Fibroblast of the aortic adventitia (primary cell): ENCODE measurements around the gene GPR42. TPM values are rescaled to one million over a fixed set of nuclear protein-coding genes. Genes with fewer than 3 reads are reported as not detected.

Experiments used
- DNase-seq: peaks from one replicate; pipeline ENCODE4 v3.0.0-alpha.2; 2010; ENCODE audit warnings: low read depth
- H3K4me3 ChIP-seq: 2 replicates; pipeline ENCODE4 v1.5.1; 2011; ENCODE audit warnings: low read depth, mild to moderate bottlenecking, control low read depth, low read length, moderate library complexity
- CTCF ChIP-seq: IDR thresholded peaks from 2 replicates; pipeline ENCODE4 v1.5.1; 2011; ENCODE audit warnings: mild to moderate bottlenecking, low read length, control low read depth, inconsistent platforms; ENCODE audit not compliant: insufficient read depth
- total RNA-seq: library from RNA; depleted of rRNA; stranded (reverse); fragments of >200 nt; gene quantifications from 2 replicates; pipeline ENCODE4 v1.2.3, GENCODE V29; 2012; ENCODE audit warnings: low replicate concordance

The GPR42 gene
- not detected in 2 replicates for total RNA-seq

DNA sequence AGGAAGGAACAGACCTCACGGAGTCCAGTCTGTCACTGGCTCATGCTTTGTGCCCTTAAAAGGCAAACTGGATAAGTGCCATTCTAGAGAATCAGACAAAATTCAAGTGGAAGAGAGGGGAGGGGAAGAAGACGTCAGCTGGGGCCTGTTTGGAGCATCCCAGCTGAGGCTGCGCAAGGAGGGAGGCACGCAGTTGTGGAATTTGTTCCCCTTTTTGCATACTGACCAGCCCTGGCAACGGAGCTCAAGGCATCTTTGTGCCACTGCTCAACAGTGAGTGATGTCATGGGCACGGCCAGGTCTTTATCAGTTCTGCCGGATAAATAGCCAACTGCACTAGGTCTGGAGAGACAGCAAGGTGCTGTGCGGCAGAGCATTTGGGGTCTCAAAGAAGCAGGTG lies at the start of gene GPR42:
TSS of gene GPR42 (plus strand) at position 347 of the 400 bp plus-strand sequence. CDS start 292 bp downstream, outside the sequence.
- DNase-seq, result no peak
- no peak for TF ChIP-seq CTCF
- no peak within 1 kb of the TSS for H3K4me3 ChIP-seq

GRCh38 chr19:35321291-35321690 lies 49.6 kb upstream of the GPR42 start:
- TF ChIP-seq CTCF, result no peak
- DNase-seq, result no peak
- H3K4me3 ChIP-seq, result no peak overlapping the region

GRCh38 chr19:35322014-35322413 lies 48.9 kb upstream of the GPR42 start:
- no peak for DNase-seq
- no peak for TF ChIP-seq CTCF
- H3K4me3 ChIP-seq, result no peak overlapping the region

- H3K4me3 ChIP-seq, result no peak overlapping the region
- TF ChIP-seq CTCF, result no peak
- no peak for DNase-seq
Measured at GRCh38 chr19:35327642-35328041, 43.2 kb upstream of the GPR42 start.

DNA sequence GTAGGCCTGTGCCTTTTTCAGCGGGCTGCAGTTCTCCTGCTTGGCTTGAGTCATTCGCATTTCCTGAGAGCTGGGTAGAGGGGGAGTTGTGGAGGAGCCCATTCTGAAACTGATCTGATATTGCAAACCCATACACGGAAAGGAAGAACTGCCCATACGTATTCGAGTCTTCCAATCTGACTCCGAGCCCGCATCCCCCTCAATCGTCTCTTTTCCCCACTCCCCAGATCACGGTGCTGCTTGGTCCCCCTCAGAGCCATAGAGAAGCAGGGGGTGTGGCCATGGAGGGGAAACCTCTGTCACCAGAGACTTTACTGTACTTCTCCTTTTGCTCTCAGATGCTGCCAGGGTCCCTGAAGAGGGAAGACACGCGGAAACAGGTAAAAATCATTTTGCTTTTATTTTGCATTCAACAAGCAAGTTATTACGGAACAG lies 42.0 kb upstream of the GPR42 start, which contains the start of gene CD22:
TSS of gene CD22 (plus strand) at position 337 of the 435 bp plus-strand sequence. CDS start 2,854 bp downstream, outside the sequence.
- no peak within 1 kb of the TSS for H3K4me3 ChIP-seq
- no peak for TF ChIP-seq CTCF
- DNase-seq, result no peak

DNA sequence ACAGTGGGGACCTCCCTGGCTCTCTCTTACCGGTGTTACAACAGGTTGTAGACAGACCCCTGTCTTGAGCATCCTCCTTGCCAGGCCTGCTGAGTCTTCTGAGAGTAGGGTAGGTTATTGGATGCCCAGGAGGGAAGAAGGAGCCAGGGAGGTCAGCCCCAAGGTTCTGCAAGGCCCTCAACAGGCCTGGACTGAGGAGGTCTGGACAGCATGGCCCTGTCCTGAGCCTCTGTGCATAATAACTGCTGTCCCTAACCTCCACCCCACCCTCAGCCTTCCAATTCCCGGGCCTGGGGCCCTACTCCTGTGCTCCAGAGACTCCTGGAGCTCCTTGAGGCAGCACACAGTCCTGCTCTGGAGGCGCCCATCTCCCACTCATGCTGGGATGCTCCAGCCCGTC lies 41.5 kb upstream of the GPR42 start:
- no peak for DNase-seq
- TF ChIP-seq CTCF, result no peak
- no peak overlapping the region for H3K4me3 ChIP-seq

GRCh38 chr19:35330475-35330874 lies 40.4 kb upstream of the GPR42 start:
- no peak for DNase-seq
- TF ChIP-seq CTCF, result no peak

More at GRCh38 chr19:35330475-35330874, 40.4 kb upstream of the GPR42 start:
- H3K4me3 ChIP-seq, result no peak overlapping the region
